Stomach (tissue), 9 donors: ENCODE results near the gene FBXO3. TPM values are rescaled to one million over a fixed set of nuclear protein-coding genes. Genes with fewer than 3 reads are reported as not detected.

Experiments used
- DNase-seq, 2 donors: peaks; one replicate each; pipeline versions ENCODE4 v3.0.0 to v3.0.0-alpha.2; 2013 to 2019
- H3K27ac ChIP-seq, 5 donors: fragments of 200-600 bp in 4 of 5; sonication (generic) in 4 of 5; one replicate each; pipeline ENCODE4 v1.5.1; 2013 to 2019; ENCODE audit warnings: mild to moderate bottlenecking in 1 of 5, moderate library complexity in 1 of 5
- H3K27me3 ChIP-seq, 3 donors: fragments of 200-600 bp; sonication (generic); one replicate each; pipeline ENCODE4 v1.5.1; 2017 to 2019; ENCODE audit warnings: mixed run types in 1 of 3
- H3K36me3 ChIP-seq, 4 donors: fragments of 200-600 bp; sonication (generic); 1 replicate in 3 of 4; 2 replicates in 1 of 4; pipeline ENCODE4 v1.5.1; 2016 to 2019
- H3K4me1 ChIP-seq, 4 donors: fragments of 200-600 bp; sonication (generic); one replicate each; pipeline ENCODE4 v1.5.1; 2016 to 2019
- H3K4me3 ChIP-seq, 4 donors: fragments of 200-600 bp; sonication (generic) in 3 of 4; one replicate each; pipeline ENCODE4 v1.5.1; 2016 to 2019; ENCODE audit warnings: mild to moderate bottlenecking in 1 of 4
- H3K9me3 ChIP-seq, 4 donors: fragments of 200-600 bp; sonication (generic); one replicate each; pipeline ENCODE4 v1.5.1; 2016 to 2019
- EP300 ChIP-seq: sonication (generic); formaldehyde crosslinking; IDR thresholded peaks from one replicate; pipeline ENCODE4 v1.6.1; 2017; ENCODE audit warnings: antibody characterized with exemption
- POLR2A ChIP-seq, 4 donors: fragments of 450-650 bp; IDR thresholded peaks; one replicate each; pipeline ENCODE4 v1.6.1; 2016; ENCODE audit warnings: antibody characterized with exemption in 4 of 4, control low read depth in 2 of 4, mild to moderate bottlenecking in 1 of 4, moderate library complexity in 1 of 4
- POLR2AphosphoS5 ChIP-seq, 3 donors: sonication (generic); formaldehyde crosslinking; IDR thresholded peaks; one replicate each; pipeline ENCODE4 v1.6.1; 2016; ENCODE audit warnings: antibody characterized with exemption in 3 of 3
- WGBS, 5 donors: extraction: QIAGEN DNeasy Blood & Tissue Kit in 3 of 5; methylation state at CpG; one replicate each; pipeline versions ENCODE4 v1.1.5 to v1.1.7; 2013 to 2018; 5-methylcytosine and 5-hydroxymethylcytosine counted together
- intact Hi-C: fragments of 100-400 bp; cut with DNase I; formaldehyde crosslinking; loops from one replicate; pipeline ENCODE4 v1.15.1; 2023; ENCODE audit warnings: low total_unique reads
- polyA plus RNA-seq, 3 donors: library from polyadenylated mRNA; stranded (reverse); fragments of 200-250 nt; gene quantifications; one replicate each; pipeline ENCODE4 v1.2.3, GENCODE V29; 2013
- total RNA-seq, 5 donors: library from RNA; depleted of rRNA; stranded (reverse); fragments of >200 nt; gene quantifications; one replicate each; pipeline versions ENCODE4 v1.1.0 to v1.2.3, GENCODE V29; 2014 to 2016
- TF ChIP-seq, protein P1 (sequence below), 7 experiments: fragments of 450-650 bp in 4 of 7; fragments of 200-600 bp in 3 of 7; sonication (generic) in 3 of 7; IDR thresholded peaks; one replicate each; pipeline ENCODE4 v1.5.1; 2016 to 2019; ENCODE audit warnings: antibody characterized with exemption in 7 of 7, control low read depth in 2 of 7, mild to moderate bottlenecking in 1 of 7
- donor health status: healthy with polysubstance abuse.
- donor health status: Bipolar disorder and iron deficiency.
- donor health status: healthy.

The FBXO3 gene
- total and polyA plus RNA-seq, 8 donors, result 4.9 to 63.0 (median 25.3) TPM

DNA sequence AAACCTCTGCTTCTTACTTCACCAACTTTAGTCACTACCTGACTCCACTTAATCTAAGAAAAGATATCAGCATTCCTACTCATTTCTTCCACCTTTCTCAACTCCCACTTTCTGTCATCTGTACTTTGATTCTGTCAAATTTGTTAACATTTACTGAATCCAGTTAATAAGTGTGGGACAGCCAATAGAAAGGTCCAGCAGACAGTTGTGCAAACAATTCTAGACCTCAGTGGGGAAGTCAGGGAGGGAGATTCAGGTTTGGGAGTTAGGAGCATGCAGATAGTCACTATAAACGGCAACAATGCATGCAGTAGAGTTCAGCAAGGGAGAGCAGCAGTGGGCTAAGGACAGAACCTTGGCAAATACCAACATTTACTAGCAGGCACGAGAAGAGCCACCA, 4.1 kb downstream of the FBXO3 start:
- Histone ChIP-seq H3K27me3 (no peaks in the 10 kb centered on the region), H3K9me3 (no peaks in the 10 kb centered on the region), H3K27ac (no peak overlapping the region), H3K4me1 (peaks cover 17 to 50% (median 31%) of the 10 kb centered on the region in 4 donors), H3K4me3 (no peak overlapping the region), H3K36me3 (peaks cover 14 to 53% (median 51%) of the 10 kb centered on the region in 4 donors)
- 55 to 78% (median 59%) methylated on average over 2 of the region's 2 CpGs for WGBS, 5 donors
- TF ChIP-seq, protein P1, sequence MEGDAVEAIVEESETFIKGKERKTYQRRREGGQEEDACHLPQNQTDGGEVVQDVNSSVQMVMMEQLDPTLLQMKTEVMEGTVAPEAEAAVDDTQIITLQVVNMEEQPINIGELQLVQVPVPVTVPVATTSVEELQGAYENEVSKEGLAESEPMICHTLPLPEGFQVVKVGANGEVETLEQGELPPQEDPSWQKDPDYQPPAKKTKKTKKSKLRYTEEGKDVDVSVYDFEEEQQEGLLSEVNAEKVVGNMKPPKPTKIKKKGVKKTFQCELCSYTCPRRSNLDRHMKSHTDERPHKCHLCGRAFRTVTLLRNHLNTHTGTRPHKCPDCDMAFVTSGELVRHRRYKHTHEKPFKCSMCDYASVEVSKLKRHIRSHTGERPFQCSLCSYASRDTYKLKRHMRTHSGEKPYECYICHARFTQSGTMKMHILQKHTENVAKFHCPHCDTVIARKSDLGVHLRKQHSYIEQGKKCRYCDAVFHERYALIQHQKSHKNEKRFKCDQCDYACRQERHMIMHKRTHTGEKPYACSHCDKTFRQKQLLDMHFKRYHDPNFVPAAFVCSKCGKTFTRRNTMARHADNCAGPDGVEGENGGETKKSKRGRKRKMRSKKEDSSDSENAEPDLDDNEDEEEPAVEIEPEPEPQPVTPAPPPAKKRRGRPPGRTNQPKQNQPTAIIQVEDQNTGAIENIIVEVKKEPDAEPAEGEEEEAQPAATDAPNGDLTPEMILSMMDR (IDR thresholded peaks at IDR 0.05), result no peak
- TF ChIP-seq POLR2A (IDR thresholded peaks at IDR 0.05) (no peak), POLR2AphosphoS5 (IDR thresholded peaks at IDR 0.05) (no peak), EP300 (no peak)
- intact Hi-C loops, result loop anchor here (10.0 kb wide), 1 partner anchor 665 kb away; the partner anchor contains the start of gene CAT
- no peak for DNase-seq

DNA sequence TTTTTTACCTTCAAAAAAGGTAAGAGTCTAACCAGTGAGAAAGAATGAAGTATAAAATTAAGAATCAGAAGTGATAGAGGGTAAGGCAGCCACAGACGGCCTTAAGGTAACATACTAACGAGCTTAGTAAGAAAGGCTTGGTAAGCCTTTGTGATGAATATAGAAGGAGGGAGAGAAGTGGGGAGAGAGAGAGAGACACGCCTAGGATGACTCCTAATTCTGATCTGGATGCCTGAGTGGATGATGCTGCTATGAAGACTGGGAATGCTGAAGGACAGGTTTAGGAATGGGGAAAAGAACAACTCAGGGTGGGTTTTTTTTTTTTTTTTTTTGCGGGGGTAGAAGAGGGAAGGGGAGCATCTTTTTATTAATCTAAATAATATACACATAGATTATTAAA, 4.8 kb downstream of the FBXO3 start:
- H3K36me3 ChIP-seq, result peaks cover 17 to 60% (median 58%) of the 10 kb centered on the region in 4 donors
- 88 to 95% (median 91%) methylated on average over 4 of the region's 4 CpGs for WGBS, 5 donors

DNA sequence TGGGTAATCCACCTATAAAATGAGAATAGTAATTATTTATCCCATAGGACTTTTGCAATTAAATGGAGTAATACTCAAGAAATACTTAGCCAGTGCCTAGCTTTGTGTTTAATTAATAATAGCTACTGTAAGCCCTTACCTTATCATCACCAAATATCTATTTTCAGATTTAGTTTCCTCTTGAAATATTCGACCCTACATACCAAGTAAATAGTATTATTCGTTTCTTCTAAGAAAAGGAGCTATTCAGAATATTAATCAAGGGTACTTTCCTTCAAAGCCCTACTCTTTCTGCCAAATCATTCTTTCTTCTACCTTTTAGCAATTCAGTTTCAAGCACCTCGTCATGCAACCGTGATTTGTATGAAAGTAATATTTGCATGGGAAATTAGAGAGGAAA, 6.7 kb downstream of the FBXO3 start:
- H3K36me3 ChIP-seq, result peaks cover 25 to 79% (median 77%) of the 10 kb centered on the region in 4 donors
- 71 to 91% (median 80%) methylated on average over 4 of the region's 4 CpGs for WGBS, 5 donors
- no peak overlapping the region for H3K4me3 ChIP-seq
- intact Hi-C loops, result no loop called here
- H3K9me3 ChIP-seq, result no peaks in the 10 kb centered on the region
- DNase-seq, result no peak
- H3K4me1 ChIP-seq, result peaks cover under 1 to 35% (median 15%) of the 10 kb centered on the region in 4 donors
- TF ChIP-seq POLR2A (IDR thresholded peaks at IDR 0.05), result no peak
- TF ChIP-seq, protein P1 (IDR thresholded peaks at IDR 0.05), result no peak
- TF ChIP-seq POLR2AphosphoS5 (IDR thresholded peaks at IDR 0.05), result no peak
- no peak for TF ChIP-seq EP300
- H3K27me3 ChIP-seq, result no peaks in the 10 kb centered on the region
- H3K27ac ChIP-seq, result no peak overlapping the region

More for the DNA sequence above, 4.8 kb downstream of the FBXO3 start:
- Histone ChIP-seq H3K4me3 (no peak overlapping the region), H3K27me3 (no peaks in the 10 kb centered on the region), H3K27ac (no peak overlapping the region), H3K9me3 (no peaks in the 10 kb centered on the region), H3K4me1 (peaks cover 12 to 44% (median 25%) of the 10 kb centered on the region in 4 donors)
- TF ChIP-seq, protein P1 (IDR thresholded peaks at IDR 0.05), result no peak
- no peak for TF ChIP-seq POLR2A (IDR thresholded peaks at IDR 0.05)
- TF ChIP-seq EP300, result no peak
- TF ChIP-seq POLR2AphosphoS5 (IDR thresholded peaks at IDR 0.05), result no peak
- intact Hi-C loops, result no loop called here
- no peak for DNase-seq

DNA sequence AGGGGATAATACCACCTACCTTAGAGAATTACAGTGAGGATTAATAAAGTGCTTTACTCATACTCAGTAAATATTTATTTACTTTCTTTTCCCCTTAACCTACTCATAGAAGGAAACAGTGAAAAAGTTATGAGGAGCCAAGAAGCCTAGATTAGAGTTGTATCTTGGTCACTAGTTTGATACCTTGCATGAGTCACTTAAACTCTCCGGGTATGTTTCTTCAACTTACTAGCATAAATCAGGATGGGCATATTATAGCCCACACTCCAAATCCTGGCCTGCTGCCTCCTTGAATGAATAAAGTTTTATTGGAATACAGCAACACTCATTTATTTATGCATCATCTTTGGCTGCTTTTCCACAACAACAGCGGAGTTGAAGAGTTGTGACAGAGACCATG, 8.2 kb downstream of the FBXO3 start:
- peaks cover 0 to 19% (median 6%) of the 10 kb centered on the region in 4 donors for H3K4me1 ChIP-seq
- no peak for DNase-seq
- H3K27ac ChIP-seq, result no peak overlapping the region
- no peak overlapping the region for H3K4me3 ChIP-seq
- no peaks in the 10 kb centered on the region for H3K27me3 ChIP-seq
- intact Hi-C loops, result no loop called here
- TF ChIP-seq POLR2AphosphoS5 (IDR thresholded peaks at IDR 0.05) (no peak), POLR2A (IDR thresholded peaks at IDR 0.05) (no peak), EP300 (no peak)
- TF ChIP-seq, protein P1 (IDR thresholded peaks at IDR 0.05), result no peak
- H3K9me3 ChIP-seq, result no peaks in the 10 kb centered on the region
- peaks cover 25 to 87% (median 81%) of the 10 kb centered on the region in 4 donors for H3K36me3 ChIP-seq
- WGBS, 5 donors, result 60 to 87% (median 74%) methylated on average over 2 of the region's 2 CpGs
